ENCODE results near the gene KIAA1671.

DNA sequence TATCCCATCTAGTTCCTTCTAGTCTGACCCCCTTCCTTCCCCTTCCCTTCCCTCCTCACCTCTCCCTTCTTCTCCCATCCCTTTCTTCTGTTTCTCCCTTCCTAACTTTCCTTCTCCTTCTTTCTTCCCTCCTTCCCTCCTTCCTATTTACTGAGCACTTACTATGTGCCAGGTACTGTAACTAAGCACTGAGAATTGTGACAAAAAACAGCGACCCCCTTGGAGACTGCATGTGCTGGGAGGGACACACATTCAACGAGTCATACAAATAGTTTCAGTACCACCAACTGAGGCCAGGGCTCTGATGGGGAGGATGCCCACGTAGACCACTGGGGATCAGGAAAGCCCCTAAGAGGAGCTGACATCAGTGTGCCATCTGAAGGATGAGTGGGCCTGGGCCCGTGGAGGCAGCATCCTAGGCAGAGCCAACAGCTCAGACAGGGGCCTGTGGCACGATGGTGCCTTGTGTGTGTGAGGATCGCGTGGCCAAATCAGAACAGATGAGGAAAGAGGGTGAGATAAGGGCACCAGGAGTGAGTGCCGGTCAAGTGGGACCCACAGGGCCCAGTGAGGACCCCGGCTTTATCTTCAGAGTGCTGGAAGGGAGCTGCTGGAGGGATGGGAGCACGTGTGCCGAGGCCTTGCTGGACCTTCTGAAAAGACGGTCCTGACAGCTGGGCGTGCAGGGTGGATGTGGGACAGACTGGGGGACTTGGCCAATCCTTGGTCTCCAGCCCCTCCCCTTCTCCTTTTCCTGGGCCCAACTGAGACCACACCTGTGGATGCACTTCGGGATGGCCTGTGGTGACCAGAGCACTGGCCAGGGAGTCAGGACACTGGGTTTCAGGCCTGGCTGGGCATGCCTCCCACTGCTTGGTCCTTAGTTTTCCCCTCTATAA, 208.8 kb downstream of the KIAA1671 start:
- TF ChIP-seq CTCF (IDR thresholded peaks at IDR 0.05) (no peak), POLR2A (IDR thresholded peaks at IDR 0.05) (no peak)

Data from gastroesophageal sphincter (tissue), 3 donors.